B cell (primary cell): ENCODE data around the gene SELP. TPM values are rescaled to one million over a fixed set of nuclear protein-coding genes. Genes with fewer than 3 reads are reported as not detected.

Source experiments
- ATAC-seq: fragments of 200-7000 bp; cut with Tn5 transposase; one replicate; pipeline ENCODE4 v1.10.0; 2021; ENCODE audit warnings: low read depth, mild to moderate bottlenecking, moderate number of reproducible peaks, moderate library complexity
- CTCF ChIA-PET: fragments of 350-600 bp; sonication (Branson Sonifier 250); formaldehyde crosslinking; loops from one replicate; lab custom pipeline; 2021; ENCODE audit warnings: antibody characterized with exemption, inconsistent platforms; lab: Charles Lee
- POLR2A ChIA-PET: fragments of 350-600 bp; sonication (Branson Sonifier 250); formaldehyde crosslinking; loops from one replicate; lab custom pipeline; 2021; ENCODE audit warnings: antibody characterized with exemption; lab: Charles Lee
- DNase-seq: peaks from one replicate; pipeline ENCODE4 v3.0.0; 2013
- H2AFZ ChIP-seq: 2 replicates; pipeline ENCODE4 v1.6.1; 2012; ENCODE audit warnings: mild to moderate bottlenecking, low read depth, low read length; ENCODE audit not compliant: insufficient read depth, poor library complexity, severe bottlenecking
- H3K27ac ChIP-seq, 2 donors: 1 replicate in 1 of 2; 2 replicates in 1 of 2; pipeline ENCODE4 v1.5.1; 2012 to 2013; ENCODE audit warnings: low read length in 2 of 2, mild to moderate bottlenecking in 2 of 2, moderate library complexity in 1 of 2
- H3K27me3 ChIP-seq, 4 experiments: fragments of 200-600 bp in 1 of 4; sonication (generic) in 1 of 4; replicated peaks in 1 of 4; 1 replicate in 2 of 4; 2 replicates in 2 of 4; pipeline versions ENCODE4 v1.6.1 to v1.7.0; 2013 to 2016; ENCODE audit warnings: low read length in 3 of 4, mild to moderate bottlenecking in 2 of 4, mixed read lengths in 1 of 4, moderate library complexity in 1 of 4; ENCODE audit not compliant: insufficient read depth in 4 of 4, control insufficient read depth in 3 of 4; ENCODE audit errors: control extremely low read depth in 1 of 4
- H3K36me3 ChIP-seq, 2 experiments: replicated peaks in 1 of 2; 1 replicate in 1 of 2; 2 replicates in 1 of 2; pipeline versions ENCODE4 v1.6.1 to v1.7.1; 2013; ENCODE audit warnings: low read length in 1 of 2; ENCODE audit not compliant: insufficient read depth in 2 of 2, control insufficient read depth in 1 of 2; ENCODE audit errors: control extremely low read depth in 1 of 2, extremely low read depth in 1 of 2
- H3K4me1 ChIP-seq, 2 donors: fragments of 200-600 bp in 1 of 2; sonication (generic) in 1 of 2; 1 replicate in 1 of 2; 2 replicates in 1 of 2; pipeline versions ENCODE4 v1.5.1 to v1.6.1; 2013 to 2017; ENCODE audit warnings: low read length in 2 of 2; ENCODE audit not compliant: control insufficient read depth in 2 of 2, insufficient read depth in 2 of 2
- H3K4me2 ChIP-seq: replicated peaks from 2 replicates; pipeline ENCODE3; 2012; ENCODE audit warnings: mild to moderate bottlenecking, low read depth, low read length; ENCODE audit not compliant: poor library complexity, severe bottlenecking
- H3K4me3 ChIP-seq, 5 experiments: fragments of 200-600 bp in 1 of 5; sonication (generic) in 1 of 5; 1 replicate in 3 of 5; 2 replicates in 2 of 5; pipeline versions ENCODE4 v1.5.1 to v1.7.0; 2011 to 2016; ENCODE audit warnings: low read length in 4 of 5, mild to moderate bottlenecking in 4 of 5, low read depth in 2 of 5, control low read depth in 1 of 5, moderate library complexity in 1 of 5; ENCODE audit not compliant: insufficient read depth in 1 of 5; ENCODE audit errors: control extremely low read depth in 1 of 5, extremely low read depth in 1 of 5
- H3K79me2 ChIP-seq: fragments of 200-600 bp; sonication (generic); one replicate; pipeline ENCODE4 v1.6.0; 2016; ENCODE audit warnings: low read length; ENCODE audit not compliant: control insufficient read depth, insufficient read depth
- H3K9ac ChIP-seq: fragments of 200-600 bp; sonication (generic); 2 replicates; pipeline ENCODE4 v1.6.1; 2017; ENCODE audit warnings: mild to moderate bottlenecking, low read length, moderate library complexity
- H3K9me3 ChIP-seq, 3 donors: one replicate each; pipeline versions ENCODE4 v1.6.1 to v1.7.1; 2013; ENCODE audit warnings: low read length in 2 of 3; ENCODE audit not compliant: control insufficient read depth in 2 of 3, insufficient read depth in 1 of 3; ENCODE audit errors: control extremely low read depth in 1 of 3
- H4K20me1 ChIP-seq: 2 replicates; pipeline ENCODE4 v1.6.0; 2012; ENCODE audit warnings: mild to moderate bottlenecking, low read length; ENCODE audit not compliant: insufficient read depth, control insufficient read depth, poor library complexity, severe bottlenecking
- H3K27ac Mint-ChIP-seq: one replicate; pipeline ENCODE4 v1.8.0; 2021; ENCODE audit warnings: mixed read lengths
- H3K27me3 Mint-ChIP-seq: one replicate; pipeline ENCODE4 v1.8.0; 2021; ENCODE audit warnings: mixed read lengths
- H3K4me1 Mint-ChIP-seq: one replicate; pipeline ENCODE4 v1.8.0; 2021; ENCODE audit warnings: mixed read lengths
- H3K4me3 Mint-ChIP-seq: one replicate; pipeline ENCODE4 v1.8.0; 2021; ENCODE audit warnings: mixed read lengths
- H3K9me3 Mint-ChIP-seq: one replicate; pipeline ENCODE4 v1.8.0; 2022; ENCODE audit warnings: mixed read lengths; ENCODE audit not compliant: insufficient read depth
- EZH2 ChIP-seq: IDR thresholded peaks from 2 replicates; pipeline ENCODE4 v1.6.1; 2012; ENCODE audit warnings: borderline replicate concordance, low read depth, mild to moderate bottlenecking, moderate library complexity, low read length; ENCODE audit not compliant: insufficient read depth, poor library complexity, severe bottlenecking
- WGBS: methylation state at CpG from one replicate; pipeline ENCODE4 v1.1.5; 2013; ENCODE audit warnings: missing lambda C conversion rate; ENCODE audit not compliant: insufficient coverage; 5-methylcytosine and 5-hydroxymethylcytosine counted together
- intact Hi-C: fragments of 100-400 bp; cut with micrococcal nuclease; formaldehyde crosslinking; loops from one replicate; pipeline ENCODE4 v1.10.0; 2022
- polyA plus RNA-seq: library from polyadenylated mRNA; depleted of rRNA; stranded (reverse); fragments of >200 nt; gene quantifications from 2 replicates; pipeline ENCODE4 v1.2.3, GENCODE V29; 2012
- total RNA-seq, 2 donors: library from RNA; stranded (reverse); fragments of 120-200 nt in 1 of 2; gene quantifications; 1 replicate in 1 of 2; 2 replicates in 1 of 2; pipeline versions ENCODE4 v1.2.3 to v1.2.4, GENCODE V29; 2013 to 2022
- TF ChIP-seq, protein P1 (sequence below): fragments of 200-600 bp; IDR thresholded peaks from one replicate; pipeline ENCODE4 v1.8.0; 2022; ENCODE audit warnings: antibody characterized with exemption, mild to moderate bottlenecking

The SELP gene
- total and polyA plus RNA-seq, 2 donors (not counting 1 experiment from before 2014, with no cell fraction given): 0.99 to 1.9 TPM

DNA sequence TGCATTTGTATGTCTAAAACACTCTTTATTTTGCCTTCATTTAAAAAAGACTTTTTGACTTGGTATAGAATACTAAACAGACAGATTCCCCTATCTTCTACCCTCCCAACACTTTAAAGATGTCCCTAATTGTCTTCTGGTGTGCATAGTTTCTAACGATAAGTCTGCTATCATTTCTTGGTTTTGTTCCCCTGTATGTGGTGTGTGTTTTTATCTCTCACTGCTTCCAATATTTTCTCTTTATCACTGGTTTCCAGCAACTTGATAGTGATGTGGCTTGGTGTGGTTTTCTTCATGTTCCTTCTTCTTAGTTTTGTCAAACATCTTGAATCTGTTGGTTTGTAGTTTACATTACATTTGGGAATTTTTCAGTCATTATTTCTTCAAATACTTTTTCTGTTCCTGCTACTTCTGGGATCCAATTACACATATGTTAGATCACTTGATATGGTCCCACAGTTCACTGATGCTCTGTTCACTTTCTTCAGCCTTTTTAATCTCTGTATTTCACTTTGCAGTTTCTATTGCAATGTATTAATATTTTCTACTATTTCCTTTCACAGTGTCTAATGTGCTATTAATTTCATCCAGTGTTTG is 66.8 kb downstream of the SELP start:
- POLR2A ChIA-PET: no interaction called here
- peaks cover 8% of the 10 kb centered on the region for H3K9me3 Mint-ChIP-seq
- WGBS: no CpG with 5 or more reads among the region's 1 CpG
- no peaks in the 10 kb centered on the region for H3K4me1 Mint-ChIP-seq
- Histone ChIP-seq H3K79me2 (no peaks in the 10 kb centered on the region), H3K27me3 (peaks cover 0 to 4% (median 2%) of the 10 kb centered on the region in 4 experiments), H3K9me3 (peaks cover 0 to 2% (median 0%) of the 10 kb centered on the region in 3 donors), H3K27ac (no peak overlapping the region), H3K36me3 (no peaks in the 10 kb centered on the region), H3K4me2 (no peak overlapping the region), H3K4me1 (no peaks in the 10 kb centered on the region), H2AFZ (no peak overlapping the region), H3K4me3 (no peak overlapping the region), H4K20me1 (no peaks in the 10 kb centered on the region), H3K9ac (no peak overlapping the region)
- ATAC-seq (no peak), DNase-seq (no peak)
- H3K27ac Mint-ChIP-seq: no peak overlapping the region
- no peak for TF ChIP-seq EZH2
- TF ChIP-seq, protein P1, sequence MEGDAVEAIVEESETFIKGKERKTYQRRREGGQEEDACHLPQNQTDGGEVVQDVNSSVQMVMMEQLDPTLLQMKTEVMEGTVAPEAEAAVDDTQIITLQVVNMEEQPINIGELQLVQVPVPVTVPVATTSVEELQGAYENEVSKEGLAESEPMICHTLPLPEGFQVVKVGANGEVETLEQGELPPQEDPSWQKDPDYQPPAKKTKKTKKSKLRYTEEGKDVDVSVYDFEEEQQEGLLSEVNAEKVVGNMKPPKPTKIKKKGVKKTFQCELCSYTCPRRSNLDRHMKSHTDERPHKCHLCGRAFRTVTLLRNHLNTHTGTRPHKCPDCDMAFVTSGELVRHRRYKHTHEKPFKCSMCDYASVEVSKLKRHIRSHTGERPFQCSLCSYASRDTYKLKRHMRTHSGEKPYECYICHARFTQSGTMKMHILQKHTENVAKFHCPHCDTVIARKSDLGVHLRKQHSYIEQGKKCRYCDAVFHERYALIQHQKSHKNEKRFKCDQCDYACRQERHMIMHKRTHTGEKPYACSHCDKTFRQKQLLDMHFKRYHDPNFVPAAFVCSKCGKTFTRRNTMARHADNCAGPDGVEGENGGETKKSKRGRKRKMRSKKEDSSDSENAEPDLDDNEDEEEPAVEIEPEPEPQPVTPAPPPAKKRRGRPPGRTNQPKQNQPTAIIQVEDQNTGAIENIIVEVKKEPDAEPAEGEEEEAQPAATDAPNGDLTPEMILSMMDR: no peak
- intact Hi-C loops: no loop called here
- H3K4me3 Mint-ChIP-seq: no peak overlapping the region
- CTCF ChIA-PET: no interaction called here
- H3K27me3 Mint-ChIP-seq: peaks cover 35% of the 10 kb centered on the region

DNA sequence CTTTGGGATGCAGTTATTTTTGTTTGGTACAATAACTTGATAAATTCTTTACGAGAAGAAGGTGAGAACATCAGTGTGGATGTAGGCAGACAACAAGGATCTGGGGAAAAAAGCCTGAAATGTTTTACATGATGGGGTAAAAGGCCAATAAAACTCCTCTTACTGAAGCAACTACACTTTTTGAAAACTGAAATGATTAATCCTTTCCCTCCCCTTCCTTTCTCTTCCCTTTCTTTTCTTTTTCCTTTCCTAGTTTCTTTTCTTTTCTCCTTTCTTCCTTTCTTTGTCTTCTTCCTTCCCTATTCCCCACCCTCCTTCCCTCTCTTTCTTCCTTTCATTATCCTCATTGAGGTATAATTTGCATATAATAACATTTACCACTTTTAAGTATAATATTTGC is 68.2 kb downstream of the SELP start:
- H3K4me2 ChIP-seq: no peak overlapping the region
- Mint-ChIP-seq H3K27me3 (peaks cover 35% of the 10 kb centered on the region), H3K4me1 (no peaks in the 10 kb centered on the region), H3K27ac (no peak overlapping the region), H3K4me3 (no peak overlapping the region), H3K9me3 (peaks cover 8% of the 10 kb centered on the region)
- H3K9me3 ChIP-seq: peaks cover 0 to 2% (median 0%) of the 10 kb centered on the region in 3 donors
- peaks cover 0 to 4% (median 2%) of the 10 kb centered on the region in 4 experiments for H3K27me3 ChIP-seq
- no peak overlapping the region for H3K27ac ChIP-seq
- ATAC-seq (no peak), DNase-seq (no peak)
- intact Hi-C loops: no loop called here
- TF ChIP-seq, protein P1: peak; percentile 12
- TF ChIP-seq EZH2: no peak
- ChIA-PET POLR2A (no interaction called here), CTCF (interaction anchor here (0.8 kb wide), 1 partner anchor 16 kb away, joined by 3 read pairs; no protein-coding TSS in a partner anchor)
- H2AFZ ChIP-seq: no peak overlapping the region
- H3K36me3 ChIP-seq: no peaks in the 10 kb centered on the region
- H3K4me1 ChIP-seq: no peaks in the 10 kb centered on the region
- no peak overlapping the region for H3K9ac ChIP-seq
- no CpG with 5 or more reads among the region's 1 CpG for WGBS
- no peak overlapping the region for H3K4me3 ChIP-seq
- H3K79me2 ChIP-seq: no peaks in the 10 kb centered on the region
- no peaks in the 10 kb centered on the region for H4K20me1 ChIP-seq
